ENCODE results near the gene CD82.
A peak's percentile ranks its signal among the peaks of the same experiment; 100 is the strongest.

Gene CD82

GRCh38 chr11:44528581-44528980, 36.9 kb upstream of the CD82 start:
- DNase-seq (ENCODE audit: low read depth), result no peak
- H3K4me3 ChIP-seq (ENCODE audit: low read depth, low read length), result no peak overlapping the region
- TF ChIP-seq CTCF (conservative IDR thresholded peaks at IDR 0.05; ENCODE audit: low read depth, low read length), result no peak

GRCh38 chr11:44529895-44530412, 35.5 kb upstream of the CD82 start:
- no peak for DNase-seq (ENCODE audit: low read depth)
- no peak for TF ChIP-seq CTCF (conservative IDR thresholded peaks at IDR 0.05; ENCODE audit: low read depth, low read length)
- no peak overlapping the region for H3K4me3 ChIP-seq (ENCODE audit: low read depth, low read length)

GRCh38 chr11:44530413-44531115, 34.9 kb upstream of the CD82 start:
- no peak for TF ChIP-seq CTCF (conservative IDR thresholded peaks at IDR 0.05; ENCODE audit: low read depth, low read length)
- DNase-seq (ENCODE audit: low read depth), result peak; percentile 55
- H3K4me3 ChIP-seq (ENCODE audit: low read depth, low read length), result no peak overlapping the region

GRCh38 chr11:44531116-44531504, 34.4 kb upstream of the CD82 start:
- no peak overlapping the region for H3K4me3 ChIP-seq (ENCODE audit: low read depth, low read length)
- TF ChIP-seq CTCF (conservative IDR thresholded peaks at IDR 0.05; ENCODE audit: low read depth, low read length), result no peak
- no peak for DNase-seq (ENCODE audit: low read depth)

- no peak overlapping the region for H3K4me3 ChIP-seq (ENCODE audit: low read depth, low read length)
- no peak for DNase-seq (ENCODE audit: low read depth)
- TF ChIP-seq CTCF (conservative IDR thresholded peaks at IDR 0.05; ENCODE audit: low read depth, low read length), result no peak
Observed at GRCh38 chr11:44531636-44532035, 33.8 kb upstream of the CD82 start.

GRCh38 chr11:44532809-44533208, 32.7 kb upstream of the CD82 start:
- H3K4me3 ChIP-seq (ENCODE audit: low read depth, low read length), result no peak overlapping the region
- DNase-seq (ENCODE audit: low read depth), result no peak
- TF ChIP-seq CTCF (conservative IDR thresholded peaks at IDR 0.05; ENCODE audit: low read depth, low read length), result no peak

Data from choroid plexus epithelial cell (primary cell).